Measurements from ENCODE around the gene ADAM8.

DNA sequence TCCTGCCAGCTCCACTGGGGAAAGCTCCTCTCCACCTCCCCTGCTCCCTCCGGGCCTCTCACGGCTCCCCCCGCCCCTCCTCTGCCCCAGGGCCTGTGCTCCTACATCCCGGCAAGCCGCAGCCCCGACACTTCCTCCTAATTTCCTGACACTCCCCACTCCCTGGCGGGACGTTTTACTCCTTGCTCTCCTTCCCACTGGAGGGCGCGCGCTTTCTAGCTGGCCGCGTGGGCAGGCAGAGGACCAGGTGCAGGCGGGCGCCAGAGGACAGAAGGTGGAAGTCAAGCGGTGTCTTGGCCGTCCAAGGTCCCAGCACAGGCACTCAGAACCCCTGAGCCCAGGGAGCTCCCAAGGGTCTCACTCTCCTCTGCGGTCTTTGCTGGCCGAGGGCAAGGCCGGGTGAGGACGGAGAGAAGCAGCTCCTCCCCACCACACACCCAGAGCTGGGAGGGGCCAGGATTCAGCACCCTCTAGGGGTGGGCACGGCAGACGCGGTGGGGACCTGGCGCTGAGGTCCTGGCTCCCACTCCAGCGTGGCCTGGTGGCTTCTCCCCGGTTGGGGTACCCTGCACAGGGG, 19.1 kb downstream of the ADAM8 start:
- TF ChIP-seq, protein P1, sequence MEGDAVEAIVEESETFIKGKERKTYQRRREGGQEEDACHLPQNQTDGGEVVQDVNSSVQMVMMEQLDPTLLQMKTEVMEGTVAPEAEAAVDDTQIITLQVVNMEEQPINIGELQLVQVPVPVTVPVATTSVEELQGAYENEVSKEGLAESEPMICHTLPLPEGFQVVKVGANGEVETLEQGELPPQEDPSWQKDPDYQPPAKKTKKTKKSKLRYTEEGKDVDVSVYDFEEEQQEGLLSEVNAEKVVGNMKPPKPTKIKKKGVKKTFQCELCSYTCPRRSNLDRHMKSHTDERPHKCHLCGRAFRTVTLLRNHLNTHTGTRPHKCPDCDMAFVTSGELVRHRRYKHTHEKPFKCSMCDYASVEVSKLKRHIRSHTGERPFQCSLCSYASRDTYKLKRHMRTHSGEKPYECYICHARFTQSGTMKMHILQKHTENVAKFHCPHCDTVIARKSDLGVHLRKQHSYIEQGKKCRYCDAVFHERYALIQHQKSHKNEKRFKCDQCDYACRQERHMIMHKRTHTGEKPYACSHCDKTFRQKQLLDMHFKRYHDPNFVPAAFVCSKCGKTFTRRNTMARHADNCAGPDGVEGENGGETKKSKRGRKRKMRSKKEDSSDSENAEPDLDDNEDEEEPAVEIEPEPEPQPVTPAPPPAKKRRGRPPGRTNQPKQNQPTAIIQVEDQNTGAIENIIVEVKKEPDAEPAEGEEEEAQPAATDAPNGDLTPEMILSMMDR (conservative IDR thresholded peaks at IDR 0.05; ENCODE audit: low read depth, low read length), result peak; percentile 72
- TF ChIP-seq EZH2phosphoT487 (IDR thresholded peaks at IDR 0.05; ENCODE audit: borderline replicate concordance, low read length) (no peak), EZH2 (IDR thresholded peaks at IDR 0.05; ENCODE audit: low read length, unreplicated experiment) (no peak)

Measured in PC-3 (cell line).